ENCODE results near the gene ZC3H4. TPM values are rescaled to one million over a fixed set of nuclear protein-coding genes. Genes with fewer than 3 reads are reported as not detected.

The ZC3H4 gene
- total and polyA plus RNA-seq, 8 donors = 4.7 to 78.5 (median 20.2) TPM

DNA sequence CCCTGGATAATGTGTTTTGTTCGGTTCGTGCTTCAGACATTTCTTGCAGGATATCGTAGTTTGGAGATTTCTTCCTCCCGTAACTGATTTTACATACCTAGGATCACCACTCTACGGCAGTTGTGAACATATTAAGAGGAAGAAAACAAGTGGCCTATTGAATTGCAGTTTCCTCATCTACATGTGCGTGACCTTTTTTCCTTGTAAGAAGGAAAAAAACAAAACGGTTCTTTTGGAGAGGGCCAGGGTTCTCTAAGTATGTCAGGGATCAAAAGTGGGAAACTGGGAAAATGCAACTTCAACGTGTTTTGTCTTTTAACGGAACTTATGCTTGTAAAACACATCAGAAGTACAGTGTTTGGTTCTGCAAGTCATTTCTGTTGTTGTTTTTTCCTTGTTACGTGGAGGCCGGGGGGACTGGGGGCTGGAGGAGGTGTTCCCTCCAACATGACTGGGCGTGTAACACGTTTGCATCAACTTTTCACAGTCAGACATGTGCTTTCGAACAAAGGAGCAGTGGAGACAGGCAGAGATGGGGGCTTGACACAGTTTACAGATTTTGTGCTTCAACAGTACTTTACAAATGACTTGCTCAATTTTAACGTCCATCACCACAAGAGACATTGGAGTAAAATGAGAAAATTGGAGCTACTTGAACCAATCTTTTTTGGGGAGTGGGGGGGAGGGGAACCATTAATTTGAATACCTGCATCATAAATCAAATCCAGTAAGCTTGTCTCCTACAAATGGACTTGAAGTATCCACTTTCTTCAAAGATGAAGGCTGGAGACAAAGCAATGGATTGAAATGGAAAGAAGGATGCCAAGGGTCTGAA is 3.8 kb downstream of the ZC3H4 start:
- intact Hi-C loops (cut with DNase I; ENCODE audit: low total_unique reads) = no loop called here
- DNase-seq = peak in 1 of 2 donors; percentile 76

DNA sequence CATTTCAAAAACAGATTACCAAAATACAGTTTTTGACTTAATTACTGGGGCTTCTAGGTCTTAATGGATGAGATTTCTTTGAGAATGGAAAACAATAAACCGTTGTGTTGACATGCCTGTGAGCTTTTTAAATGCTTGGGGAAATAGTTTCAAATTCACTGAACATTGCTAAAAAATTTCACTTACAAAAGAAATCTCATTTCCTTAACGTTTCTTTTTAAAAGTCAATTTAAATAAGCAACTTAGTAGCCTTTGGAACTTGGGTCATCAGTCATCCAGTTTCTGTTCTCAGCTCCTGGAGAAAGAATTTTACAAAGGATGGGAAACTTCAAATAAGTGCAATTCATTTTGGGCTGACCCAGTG is 4.4 kb downstream of the ZC3H4 start:
- TF ChIP-seq POLR2A (IDR thresholded peaks at IDR 0.05) (no peak), EP300 (IDR thresholded peaks at IDR 0.05) (no peak), POLR2AphosphoS5 (IDR thresholded peaks at IDR 0.05) (no peak)
- TF ChIP-seq, protein P1, sequence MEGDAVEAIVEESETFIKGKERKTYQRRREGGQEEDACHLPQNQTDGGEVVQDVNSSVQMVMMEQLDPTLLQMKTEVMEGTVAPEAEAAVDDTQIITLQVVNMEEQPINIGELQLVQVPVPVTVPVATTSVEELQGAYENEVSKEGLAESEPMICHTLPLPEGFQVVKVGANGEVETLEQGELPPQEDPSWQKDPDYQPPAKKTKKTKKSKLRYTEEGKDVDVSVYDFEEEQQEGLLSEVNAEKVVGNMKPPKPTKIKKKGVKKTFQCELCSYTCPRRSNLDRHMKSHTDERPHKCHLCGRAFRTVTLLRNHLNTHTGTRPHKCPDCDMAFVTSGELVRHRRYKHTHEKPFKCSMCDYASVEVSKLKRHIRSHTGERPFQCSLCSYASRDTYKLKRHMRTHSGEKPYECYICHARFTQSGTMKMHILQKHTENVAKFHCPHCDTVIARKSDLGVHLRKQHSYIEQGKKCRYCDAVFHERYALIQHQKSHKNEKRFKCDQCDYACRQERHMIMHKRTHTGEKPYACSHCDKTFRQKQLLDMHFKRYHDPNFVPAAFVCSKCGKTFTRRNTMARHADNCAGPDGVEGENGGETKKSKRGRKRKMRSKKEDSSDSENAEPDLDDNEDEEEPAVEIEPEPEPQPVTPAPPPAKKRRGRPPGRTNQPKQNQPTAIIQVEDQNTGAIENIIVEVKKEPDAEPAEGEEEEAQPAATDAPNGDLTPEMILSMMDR (IDR thresholded peaks at IDR 0.05) = no peak
- peaks cover 0 to 8% (median 0%) of the 10 kb centered on the region in 4 donors for H3K36me3 ChIP-seq
- H3K9me3 ChIP-seq = no peaks in the 10 kb centered on the region
- 22 to 36% (median 30%) methylated on average over 2 of the region's 2 CpGs for WGBS, 5 donors
- H3K27me3 ChIP-seq = no peaks in the 10 kb centered on the region
- intact Hi-C loops (cut with DNase I; ENCODE audit: low total_unique reads) = no loop called here
- H3K4me1 ChIP-seq = peaks cover 38 to 68% (median 57%) of the 10 kb centered on the region in 4 donors
- H3K4me3 ChIP-seq = peak overlapping the region in 2 of 4 donors; percentile 72 to 94
- peak overlapping the region in 4 of 5 donors; percentile 99 to 100 (median 100) for H3K27ac ChIP-seq
- no peak for DNase-seq

More for the DNA sequence above, 3.8 kb downstream of the ZC3H4 start:
- TF ChIP-seq POLR2A (IDR thresholded peaks at IDR 0.05) (no peak), POLR2AphosphoS5 (IDR thresholded peaks at IDR 0.05) (no peak), EP300 (IDR thresholded peaks at IDR 0.05) (no peak)
- TF ChIP-seq, protein P1 (IDR thresholded peaks at IDR 0.05) = no peak
- Histone ChIP-seq H3K9me3 (no peaks in the 10 kb centered on the region), H3K27me3 (no peaks in the 10 kb centered on the region), H3K4me1 (peaks cover 38 to 68% (median 58%) of the 10 kb centered on the region in 4 donors), H3K36me3 (peaks cover 0 to 8% (median 0%) of the 10 kb centered on the region in 4 donors), H3K4me3 (peak overlapping the region; percentile 72 to 99 (median 84)), H3K27ac (peak overlapping the region; percentile 85 to 100 (median 100))
- 11 to 24% (median 13%) methylated on average over 15 of the region's 15 CpGs for WGBS, 5 donors

DNA sequence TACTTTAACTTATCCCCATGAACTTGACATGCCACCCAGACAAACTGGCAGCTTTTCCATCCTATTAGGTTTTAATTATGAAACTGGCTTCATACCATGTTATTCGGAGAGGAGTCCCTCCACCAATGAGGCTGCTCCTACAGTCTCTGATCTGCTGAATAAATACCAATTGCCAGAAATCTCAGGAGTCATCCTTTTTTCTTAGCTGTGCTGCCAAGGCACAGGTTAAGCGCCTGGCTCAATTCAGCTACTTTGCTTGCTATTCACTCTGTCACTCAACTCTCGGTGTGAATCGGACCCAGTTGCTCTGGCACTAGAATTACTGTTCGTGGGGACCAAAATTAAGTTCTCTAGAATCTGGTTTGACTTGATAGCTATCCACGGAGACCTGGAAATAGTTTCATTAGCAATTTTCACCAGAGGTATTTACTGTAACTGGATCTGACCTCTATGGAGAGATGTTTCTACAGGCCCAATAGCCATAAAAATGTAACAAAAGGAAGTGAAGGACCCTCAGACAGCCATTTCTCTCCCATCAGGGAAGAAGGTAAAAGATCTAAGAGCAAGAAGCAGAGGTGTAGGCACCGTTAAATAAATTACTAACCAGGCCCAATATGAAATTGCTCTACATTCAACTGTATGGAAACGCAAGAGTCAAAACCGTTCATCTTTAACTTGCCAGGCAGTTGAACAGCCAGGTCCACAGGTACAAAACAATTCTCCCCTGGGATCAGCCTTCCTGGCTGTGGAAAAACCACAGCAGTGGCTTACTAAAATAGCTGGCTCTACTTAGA is 5.4 kb downstream of the ZC3H4 start:
- H3K27ac ChIP-seq = peak overlapping the region; percentile 55 to 100 (median 100)
- DNase-seq = no peak
- no peak overlapping the region for H3K4me3 ChIP-seq
- intact Hi-C loops (cut with DNase I; ENCODE audit: low total_unique reads) = no loop called here
- H3K9me3 ChIP-seq = no peaks in the 10 kb centered on the region
- WGBS, 5 donors = 59 to 74% (median 67%) methylated on average over 9 of the region's 9 CpGs
- TF ChIP-seq POLR2AphosphoS5 (IDR thresholded peaks at IDR 0.05) (no peak), EP300 (IDR thresholded peaks at IDR 0.05) (no peak), POLR2A (IDR thresholded peaks at IDR 0.05) (no peak)
- TF ChIP-seq, protein P1 (IDR thresholded peaks at IDR 0.05) = no peak
- H3K4me1 ChIP-seq = peaks cover 40 to 68% (median 54%) of the 10 kb centered on the region in 4 donors
- H3K36me3 ChIP-seq = peaks cover 0 to 8% (median 0%) of the 10 kb centered on the region in 4 donors
- no peaks in the 10 kb centered on the region for H3K27me3 ChIP-seq

DNA sequence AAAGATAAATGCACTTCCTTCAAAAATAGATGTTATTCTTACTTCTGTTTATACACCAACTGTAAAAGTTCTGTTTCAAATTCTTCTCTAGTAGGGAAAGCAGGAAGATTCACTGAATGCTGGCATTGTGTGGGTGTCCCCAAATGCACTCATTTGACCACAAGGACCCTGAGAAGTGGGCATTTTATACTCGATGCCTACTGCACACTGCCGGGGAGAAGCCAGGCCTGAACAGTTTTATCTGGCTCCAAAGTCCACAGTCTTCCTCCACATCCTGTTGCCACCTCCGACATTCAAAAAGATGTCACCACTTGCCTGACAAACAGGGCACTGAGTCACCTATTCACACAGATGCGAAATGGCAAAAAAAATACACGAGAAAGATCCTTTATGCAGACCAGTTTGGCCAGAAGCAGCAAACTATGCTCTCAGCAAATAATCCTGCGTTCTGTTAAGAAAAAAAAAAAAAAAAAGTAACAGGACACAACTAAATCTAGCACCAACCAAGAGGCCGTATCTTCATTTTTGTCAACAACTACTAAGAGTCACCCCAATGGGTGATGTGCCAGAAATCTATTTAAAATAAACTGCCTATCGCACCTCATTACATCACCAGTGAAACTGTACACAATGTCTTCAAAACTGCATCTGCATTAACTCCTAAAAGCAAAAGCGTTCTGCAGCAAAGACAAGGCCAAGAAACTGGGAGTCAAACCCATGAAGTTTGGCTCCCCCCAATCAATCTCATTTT is 6.2 kb downstream of the ZC3H4 start:
- intact Hi-C loops (cut with DNase I; ENCODE audit: low total_unique reads) = no loop called here
- WGBS, 5 donors = 13 to 25% (median 17%) methylated on average over 9 of the region's 9 CpGs
- DNase-seq = peak; percentile 32 to 74

More for the DNA sequence above, 6.2 kb downstream of the ZC3H4 start:
- Histone ChIP-seq H3K27ac (peak overlapping the region; percentile 83 to 100 (median 100)), H3K36me3 (peaks cover 0 to 8% (median 0%) of the 10 kb centered on the region in 4 donors), H3K27me3 (no peaks in the 10 kb centered on the region), H3K9me3 (no peaks in the 10 kb centered on the region), H3K4me3 (no peak overlapping the region), H3K4me1 (peaks cover 42 to 76% (median 58%) of the 10 kb centered on the region in 4 donors)
- TF ChIP-seq EP300 (IDR thresholded peaks at IDR 0.05) = no peak
- peak in 2 of 3 donors; percentile 15 to 51 for TF ChIP-seq POLR2AphosphoS5 (IDR thresholded peaks at IDR 0.05)

Data from stomach (tissue), 9 donors.